GM19467 (cell line): Measurements from ENCODE around the gene CEP164.

Source experiments
- ATAC-seq: cut with Tn5 transposase; IDR thresholded peaks from one replicate; pipeline ENCODE4 v1.9.1; 2021; ENCODE audit warnings: mild to moderate bottlenecking, moderate library complexity; ENCODE audit not compliant: unreplicated experiment

Gene CEP164

GRCh38 chr11:117457835-117458234 is 130.2 kb downstream of the CEP164 start:
- no peak for ATAC-seq

DNA sequence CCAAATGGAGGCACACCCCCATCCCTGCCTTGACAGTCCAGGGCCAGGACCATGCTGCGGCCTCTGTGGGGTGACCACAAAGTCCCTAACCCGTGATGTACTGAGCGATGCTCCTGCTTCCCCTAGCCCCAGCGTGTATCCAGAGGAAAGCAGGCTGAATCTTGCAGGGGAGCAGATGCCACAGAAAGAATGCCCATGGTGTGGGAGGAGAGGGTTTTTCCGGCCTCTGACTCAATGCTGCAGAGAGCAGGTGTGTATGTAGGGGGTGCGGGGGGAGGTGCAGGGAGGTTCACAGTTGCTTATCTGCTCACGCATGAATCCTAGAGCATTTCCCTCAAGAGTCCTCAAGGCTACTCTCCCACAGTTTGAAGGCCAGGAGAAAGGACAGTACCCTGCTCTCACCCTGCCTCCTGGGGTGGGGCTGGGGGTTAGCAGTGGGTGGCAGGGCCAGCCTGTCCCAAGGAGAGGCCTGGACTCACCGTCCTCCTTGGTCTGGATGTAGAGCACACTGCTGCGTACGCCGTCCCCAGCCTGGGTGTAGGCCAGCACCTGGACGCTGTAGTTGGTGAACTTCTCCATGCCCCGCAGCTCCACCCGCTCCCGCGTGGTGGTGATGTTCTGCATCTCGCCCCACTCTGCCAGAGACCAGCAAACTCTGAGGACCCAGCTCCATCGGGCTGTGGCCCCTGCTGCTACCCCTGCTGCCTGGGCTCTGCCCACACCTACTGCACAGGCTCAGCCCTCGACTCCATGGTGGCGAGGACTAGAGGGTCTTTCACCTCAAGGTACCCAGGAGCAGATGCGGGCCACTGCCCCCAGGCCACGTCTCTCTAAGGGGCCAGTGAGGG is 130.8 kb downstream of the CEP164 start:
- ATAC-seq = no peak

DNA sequence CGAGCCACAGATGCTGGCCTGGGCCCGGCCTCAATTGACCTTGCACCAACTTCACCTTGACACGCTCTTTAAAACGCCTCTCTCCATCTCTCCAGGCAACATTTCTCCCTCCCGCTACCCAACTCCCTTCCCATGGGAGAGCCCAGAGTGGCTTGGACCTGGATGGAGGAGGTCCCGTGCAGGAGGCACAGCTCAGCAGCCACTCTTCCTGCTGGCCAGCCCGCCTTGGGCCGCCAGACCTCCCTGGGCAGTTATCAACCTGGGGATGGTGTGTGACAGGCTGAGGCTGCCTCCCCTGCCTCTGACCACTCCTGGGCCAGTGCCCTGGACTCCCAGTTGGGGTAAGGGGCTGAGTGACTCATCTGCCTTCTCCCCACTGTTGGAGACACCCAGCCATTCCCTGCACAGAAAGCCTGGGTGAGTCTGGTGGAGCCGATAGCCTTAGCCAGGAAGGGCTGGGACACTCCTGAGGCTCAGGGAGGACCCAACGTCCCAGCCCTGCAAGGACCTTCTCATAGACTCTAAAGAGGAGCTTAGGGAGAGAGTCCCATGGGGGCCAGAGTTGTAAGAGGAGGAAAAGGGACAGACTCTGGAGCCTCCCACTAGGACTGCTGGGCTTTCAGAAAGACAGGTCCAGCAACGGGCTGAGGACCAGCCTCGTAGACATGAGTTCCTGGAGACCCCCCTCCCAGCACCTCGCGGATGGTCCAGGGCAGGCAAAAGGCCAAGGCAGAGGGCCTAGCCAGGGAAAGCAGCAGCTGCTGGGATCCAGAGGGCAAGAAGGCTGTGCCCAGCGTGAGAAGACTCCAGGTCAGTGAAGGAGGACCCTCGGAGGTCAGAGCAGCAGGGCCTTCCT is 131.7 kb downstream of the CEP164 start:
- no peak for ATAC-seq

- ATAC-seq = no peak
These were observed 132.3 kb downstream of the CEP164 start for GRCh38 chr11:117459979-117460300.

DNA sequence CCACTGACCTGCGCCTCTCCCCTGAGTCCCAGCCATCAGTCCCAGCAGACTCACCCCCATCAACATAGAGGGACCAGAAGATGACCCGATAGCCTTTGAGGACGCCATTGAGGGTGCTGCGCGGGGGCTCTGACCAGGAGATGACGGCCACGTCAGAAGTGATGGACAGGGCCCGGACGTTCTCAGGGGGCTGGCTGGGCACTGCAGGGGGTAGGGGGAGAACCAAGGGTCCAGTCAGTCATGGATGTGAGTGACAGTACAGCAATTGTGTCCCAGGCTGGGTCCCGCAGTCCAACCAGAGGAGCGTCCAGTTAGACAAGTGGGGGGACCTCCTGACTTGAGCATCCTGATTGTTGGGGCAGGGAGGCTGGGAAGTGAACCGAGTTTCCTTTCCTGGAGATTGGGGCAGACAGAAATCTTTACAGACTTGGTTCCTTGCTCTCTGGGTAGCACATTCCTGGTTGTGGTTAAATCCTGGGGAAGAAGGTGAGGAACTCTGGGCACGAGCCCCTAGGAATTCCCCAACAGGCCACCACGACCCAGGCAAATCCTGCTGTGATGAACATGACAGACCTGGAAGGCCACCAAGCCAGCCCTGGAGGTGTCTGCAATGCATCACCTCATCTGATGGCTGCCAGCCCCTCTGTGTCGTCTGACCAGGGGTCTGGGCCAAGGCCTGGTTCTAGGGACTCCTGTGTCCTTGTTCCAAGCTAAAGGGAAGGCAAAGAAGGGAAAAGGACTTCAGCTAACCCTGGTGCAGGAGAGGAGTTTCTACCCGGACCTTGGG is 133.9 kb downstream of the CEP164 start:
- ATAC-seq = no peak

GRCh38 chr11:117462183-117462863 is 134.7 kb downstream of the CEP164 start:
- ATAC-seq = no peak

GRCh38 chr11:117462864-117463247 is 135.2 kb downstream of the CEP164 start:
- no peak for ATAC-seq
